GM12864 (cell line): Measurements from ENCODE around the gene RIOK1.

ENCODE experiments used
- DNase-seq: peaks from one replicate; pipeline ENCODE4 v3.0.0-alpha.2; 2011; ENCODE audit warnings: low read depth
- H3K4me3 ChIP-seq: 2 replicates; pipeline ENCODE4 v1.5.1; 2011; ENCODE audit warnings: mild to moderate bottlenecking, low read depth, low read length, control low read depth
- TF ChIP-seq, protein P1 (sequence below): IDR thresholded peaks from 2 replicates; pipeline ENCODE4 v1.5.1; 2011; ENCODE audit warnings: low read depth, mild to moderate bottlenecking, moderate library complexity, low read length, control low read depth, inconsistent platforms; ENCODE audit errors: missing control alignments

Gene RIOK1

GRCh38 chr6:7463785-7464184, 74.2 kb downstream of the RIOK1 start:
- TF ChIP-seq, protein P1, sequence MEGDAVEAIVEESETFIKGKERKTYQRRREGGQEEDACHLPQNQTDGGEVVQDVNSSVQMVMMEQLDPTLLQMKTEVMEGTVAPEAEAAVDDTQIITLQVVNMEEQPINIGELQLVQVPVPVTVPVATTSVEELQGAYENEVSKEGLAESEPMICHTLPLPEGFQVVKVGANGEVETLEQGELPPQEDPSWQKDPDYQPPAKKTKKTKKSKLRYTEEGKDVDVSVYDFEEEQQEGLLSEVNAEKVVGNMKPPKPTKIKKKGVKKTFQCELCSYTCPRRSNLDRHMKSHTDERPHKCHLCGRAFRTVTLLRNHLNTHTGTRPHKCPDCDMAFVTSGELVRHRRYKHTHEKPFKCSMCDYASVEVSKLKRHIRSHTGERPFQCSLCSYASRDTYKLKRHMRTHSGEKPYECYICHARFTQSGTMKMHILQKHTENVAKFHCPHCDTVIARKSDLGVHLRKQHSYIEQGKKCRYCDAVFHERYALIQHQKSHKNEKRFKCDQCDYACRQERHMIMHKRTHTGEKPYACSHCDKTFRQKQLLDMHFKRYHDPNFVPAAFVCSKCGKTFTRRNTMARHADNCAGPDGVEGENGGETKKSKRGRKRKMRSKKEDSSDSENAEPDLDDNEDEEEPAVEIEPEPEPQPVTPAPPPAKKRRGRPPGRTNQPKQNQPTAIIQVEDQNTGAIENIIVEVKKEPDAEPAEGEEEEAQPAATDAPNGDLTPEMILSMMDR, result no peak
- no peak overlapping the region for H3K4me3 ChIP-seq
- no peak for DNase-seq

DNA sequence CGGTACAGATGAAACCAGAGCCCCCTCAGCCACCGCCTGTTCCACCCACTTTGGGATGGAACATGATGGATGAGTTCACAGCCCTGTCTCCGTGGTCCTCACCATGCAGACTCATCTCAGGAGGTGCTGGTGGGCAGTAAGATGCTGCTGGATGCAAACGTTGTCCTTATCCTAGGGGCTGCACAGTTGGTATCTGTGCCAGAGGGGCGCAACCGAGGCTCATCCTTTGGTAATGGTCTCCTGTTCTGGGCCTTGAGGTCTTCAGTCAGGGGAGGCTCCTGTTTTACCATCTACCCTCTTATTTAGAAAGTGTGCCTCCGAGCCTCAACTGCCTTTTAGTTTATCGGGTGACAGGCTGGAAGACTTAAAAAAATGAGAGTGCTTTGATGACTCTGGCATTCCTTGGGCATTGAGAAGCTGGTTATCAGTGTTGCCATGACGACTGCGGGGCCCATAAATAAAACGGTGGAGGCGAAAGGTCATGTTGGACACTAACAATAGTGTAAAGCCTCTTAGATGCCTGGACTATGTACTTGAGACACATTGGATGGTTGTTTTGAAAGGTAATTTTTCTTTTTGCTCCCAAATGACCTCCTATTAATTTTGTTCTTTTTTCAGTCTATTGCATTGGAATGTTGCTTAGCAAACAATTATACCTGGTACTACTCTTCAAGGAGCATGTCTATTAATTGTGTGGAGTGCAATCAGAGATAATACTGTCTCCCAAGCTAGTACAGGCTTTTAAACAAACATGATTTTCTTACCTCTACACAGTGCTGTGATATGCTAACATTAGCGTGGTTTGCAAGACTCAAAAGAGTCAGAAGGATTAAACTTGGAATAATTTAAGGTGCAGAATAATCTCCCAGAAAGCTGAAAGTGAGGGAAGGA, 77.6 kb downstream of the RIOK1 start:
- no peak for DNase-seq
- TF ChIP-seq, protein P1, result no peak
- no peak overlapping the region for H3K4me3 ChIP-seq
